ENCODE measurements around the gene GCFC2.

The GCFC2 gene

GRCh38 chr2:75622929-75623328 is 87.8 kb downstream of the GCFC2 start:
- DNase-seq (ENCODE audit: low spot score): no peak

- DNase-seq (ENCODE audit: low spot score): no peak
These were observed 88.2 kb downstream of the GCFC2 start for GRCh38 chr2:75622500-75622899.

- DNase-seq (ENCODE audit: low spot score): no peak
These were observed 89.5 kb downstream of the GCFC2 start for GRCh38 chr2:75621228-75621627.

GRCh38 chr2:75619956-75620740 is 90.6 kb downstream of the GCFC2 start:
- no peak for DNase-seq (ENCODE audit: low spot score)

GRCh38 chr2:75616933-75617332 is 93.8 kb downstream of the GCFC2 start:
- DNase-seq (ENCODE audit: low spot score): no peak

GRCh38 chr2:75616406-75616805 is 94.3 kb downstream of the GCFC2 start:
- DNase-seq (ENCODE audit: low spot score): no peak

GRCh38 chr2:75614162-75614651 is 96.5 kb downstream of the GCFC2 start:
- DNase-seq (ENCODE audit: low spot score): no peak

- no peak for DNase-seq (ENCODE audit: low spot score)
These were observed 97.9 kb downstream of the GCFC2 start for GRCh38 chr2:75612862-75613243.

Data from AG20443 (cell line).